SK-N-SH (cell line): Measurements from ENCODE around the gene OS9. TPM values are rescaled to one million over a fixed set of nuclear protein-coding genes. Genes with fewer than 3 reads are reported as not detected.

Experiments
- CTCF ChIA-PET: fragments of 300-600, 350-600 bp; formaldehyde crosslinking; extraction: SDS; loops from one replicate; lab custom pipeline; 2021; lab: Yijun Ruan, JAX
- POLR2A ChIA-PET: fragments of 350-600 bp; sonication (Branson Sonifier 250); formaldehyde crosslinking; extraction: SDS; loops from one replicate; lab custom pipeline; 2020; ENCODE audit warnings: antibody characterized with exemption, inconsistent platforms; lab: Yijun Ruan, JAX
- DNase-seq: peaks from one replicate; pipeline ENCODE4 v3.0.0; 2012
- H2AFZ ChIP-seq: fragments of 200-600 bp; sonication (generic); 2 replicates; pipeline ENCODE4 v1.8.1; 2016; ENCODE audit warnings: antibody characterized with exemption, mild to moderate bottlenecking, low read depth
- H3F3A ChIP-seq: fragments of 200-600 bp; sonication (generic); replicated peaks from 2 replicates; pipeline ENCODE3; 2016; ENCODE audit warnings: antibody characterized with exemption, mild to moderate bottlenecking; ENCODE audit not compliant: insufficient read depth
- H3K27ac ChIP-seq, 2 experiments: fragments of 200-500 bp in 1 of 2; fragments of 200-600 bp in 1 of 2; sonication (Bioruptor generic) in 1 of 2; sonication (generic), shearing (Covaris generic) in 1 of 2; 2 replicates each; pipeline versions ENCODE4 v1.5.1 to v1.6.1; 2014 to 2016; ENCODE audit warnings: low read depth in 2 of 2, inconsistent platforms in 1 of 2, low read length in 1 of 2, mild to moderate bottlenecking in 1 of 2, mixed read lengths in 1 of 2
- H3K27me3 ChIP-seq: fragments of 200-600 bp; sonication (generic), shearing (Covaris generic); 2 replicates; pipeline ENCODE4 v1.6.1; 2016; ENCODE audit warnings: mixed run types; ENCODE audit not compliant: insufficient read depth
- H3K36me3 ChIP-seq, 2 experiments: fragments of 200-500 bp in 1 of 2; fragments of 200-600 bp in 1 of 2; sonication (Bioruptor generic) in 1 of 2; sonication (generic) in 1 of 2; replicated peaks in 1 of 2; 2 replicates each; pipeline versions ENCODE3 to v1.5.1; 2014 to 2016; ENCODE audit warnings: low read length in 1 of 2, mild to moderate bottlenecking in 1 of 2; ENCODE audit not compliant: insufficient read depth in 2 of 2, control insufficient read depth in 1 of 2
- H3K4me1 ChIP-seq, 2 experiments: fragments of 200-500 bp in 1 of 2; fragments of 200-600 bp in 1 of 2; sonication (Bioruptor generic) in 1 of 2; sonication (generic), shearing (Covaris generic) in 1 of 2; 2 replicates each; pipeline versions ENCODE4 v1.5.1 to v1.6.1; 2014 to 2016; ENCODE audit warnings: low read depth in 1 of 2, low read length in 1 of 2, mixed run types in 1 of 2; ENCODE audit not compliant: insufficient read depth in 2 of 2, control insufficient read depth in 1 of 2
- H3K4me2 ChIP-seq: fragments of 200-600 bp; sonication (generic), shearing (Covaris generic); 2 replicates; pipeline ENCODE4 v1.6.1; 2017; ENCODE audit warnings: mixed run types
- H3K4me3 ChIP-seq, 2 experiments: fragments of 200-500 bp in 1 of 2; fragments of 200-600 bp in 1 of 2; sonication (Bioruptor generic) in 1 of 2; sonication (generic), shearing (Covaris generic) in 1 of 2; 2 replicates each; pipeline versions ENCODE4 v1.5.1 to v1.8.1; 2014 to 2016; ENCODE audit warnings: low read depth in 2 of 2, inconsistent platforms in 1 of 2, low read length in 1 of 2, mild to moderate bottlenecking in 1 of 2, mixed read lengths in 1 of 2, moderate library complexity in 1 of 2
- H3K79me2 ChIP-seq: fragments of 200-600 bp; sonication (generic); 2 replicates; pipeline ENCODE4 v1.8.1; 2017; ENCODE audit warnings: mild to moderate bottlenecking; ENCODE audit not compliant: insufficient read depth
- H3K9ac ChIP-seq: fragments of 200-600 bp; sonication (generic); 2 replicates; pipeline ENCODE4 v1.6.1; 2017; ENCODE audit warnings: mixed run types
- H3K9me2 ChIP-seq: fragments of 200-600 bp; sonication (generic); 2 replicates; pipeline ENCODE4 v1.6.1; 2017; ENCODE audit warnings: mixed run types
- H3K9me3 ChIP-seq: fragments of 200-600 bp; sonication (generic); 2 replicates; pipeline ENCODE4 v1.6.1; 2017; ENCODE audit warnings: mixed run types, mild to moderate bottlenecking, moderate library complexity
- H4K20me1 ChIP-seq: fragments of 200-600 bp; sonication (generic); 2 replicates; pipeline ENCODE4 v1.6.1; 2017; ENCODE audit warnings: mild to moderate bottlenecking, mixed run types; ENCODE audit not compliant: insufficient read depth
- CHD2 ChIP-seq: fragments of 150-350 bp; IDR thresholded peaks from 2 replicates; pipeline ENCODE4 v1.6.1; 2018; ENCODE audit warnings: low read length; ENCODE audit not compliant: partially characterized antibody
- EP300 ChIP-seq, 2 experiments: IDR thresholded peaks; 2 replicates each; pipeline versions ENCODE4 v1.4.0 to v1.6.1; 2012; ENCODE audit warnings: borderline replicate concordance in 1 of 2, low read depth in 1 of 2, low read length in 1 of 2
- EZH2phosphoT487 ChIP-seq: fragments of 200-600 bp; sonication (generic); IDR thresholded peaks from 2 replicates; pipeline ENCODE4 v1.6.1; 2017; ENCODE audit warnings: low read depth, mixed run types, mild to moderate bottlenecking, antibody characterized with exemption, moderate library complexity, borderline replicate concordance
- FOSL2 ChIP-seq: IDR thresholded peaks from 2 replicates; pipeline ENCODE4 v1.4.0; 2012; ENCODE audit warnings: low read depth, mild to moderate bottlenecking, moderate library complexity, borderline replicate concordance
- GATA2 ChIP-seq: sonication (generic); formaldehyde crosslinking; IDR thresholded peaks from 2 replicates; pipeline ENCODE4 v1.5.0; 2020; ENCODE audit warnings: mild to moderate bottlenecking, missing genetic modification reagents
- RXRA ChIP-seq: IDR thresholded peaks from 2 replicates; pipeline ENCODE4 v1.4.0; 2012; ENCODE audit warnings: low read depth, mild to moderate bottlenecking, borderline replicate concordance
- WGBS: methylation state at CpG from one replicate; pipeline ENCODE4 v1.1.6; 2017; ENCODE audit warnings: low lambda C conversion rate; 5-methylcytosine and 5-hydroxymethylcytosine counted together
- polyA plus RNA-seq, 3 experiments: library from polyadenylated mRNA; depleted of rRNA; stranded (reverse); fragments of >200 nt; gene quantifications; 2 replicates each; pipeline ENCODE4 v1.2.3, GENCODE V29; 2012
- TF ChIP-seq, protein P1 (sequence below): IDR thresholded peaks from 2 replicates; pipeline ENCODE4 v1.4.0; 2012; ENCODE audit warnings: low read depth, borderline replicate concordance
- TF ChIP-seq, protein P2 (sequence below): IDR thresholded peaks from 2 replicates; pipeline ENCODE4 v1.6.1; 2012; ENCODE audit warnings: mild to moderate bottlenecking, low read depth, low read length, moderate library complexity

Gene OS9
- polyA plus RNA-seq, 1 of the 3 experiments (the other 2 are of a cell fraction): 280 TPM

DNA sequence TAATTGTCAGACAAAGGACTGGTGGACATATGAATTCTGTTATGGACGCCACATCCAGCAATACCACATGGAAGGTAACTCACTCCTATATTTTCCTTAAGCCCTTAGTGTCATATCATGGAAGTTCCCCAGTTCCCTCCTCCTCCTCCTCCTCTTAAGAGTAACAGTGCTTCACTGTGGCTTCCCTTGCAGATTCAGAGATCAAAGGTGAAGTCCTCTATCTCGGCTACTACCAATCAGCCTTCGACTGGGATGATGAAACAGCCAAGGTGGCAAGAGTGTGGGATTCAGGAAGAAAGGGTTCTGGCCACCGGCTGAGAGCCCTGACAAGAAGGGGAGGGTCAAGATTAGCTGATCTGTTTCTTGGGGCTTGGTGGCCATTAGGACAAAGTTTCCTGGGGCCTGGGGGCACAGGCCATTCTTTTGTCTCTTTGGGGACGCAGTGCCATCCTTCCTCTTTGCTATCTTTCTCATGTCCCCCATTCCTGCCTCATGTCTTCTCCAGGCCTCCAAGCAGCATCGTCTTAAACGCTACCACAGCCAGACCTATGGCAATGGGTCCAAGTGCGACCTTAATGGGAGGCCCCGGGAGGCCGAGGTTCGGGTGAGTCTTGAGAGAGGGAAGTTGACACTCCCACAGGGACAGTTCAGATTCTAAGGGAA, 2.0 kb downstream of the OS9 start:
- TF ChIP-seq, protein P1, sequence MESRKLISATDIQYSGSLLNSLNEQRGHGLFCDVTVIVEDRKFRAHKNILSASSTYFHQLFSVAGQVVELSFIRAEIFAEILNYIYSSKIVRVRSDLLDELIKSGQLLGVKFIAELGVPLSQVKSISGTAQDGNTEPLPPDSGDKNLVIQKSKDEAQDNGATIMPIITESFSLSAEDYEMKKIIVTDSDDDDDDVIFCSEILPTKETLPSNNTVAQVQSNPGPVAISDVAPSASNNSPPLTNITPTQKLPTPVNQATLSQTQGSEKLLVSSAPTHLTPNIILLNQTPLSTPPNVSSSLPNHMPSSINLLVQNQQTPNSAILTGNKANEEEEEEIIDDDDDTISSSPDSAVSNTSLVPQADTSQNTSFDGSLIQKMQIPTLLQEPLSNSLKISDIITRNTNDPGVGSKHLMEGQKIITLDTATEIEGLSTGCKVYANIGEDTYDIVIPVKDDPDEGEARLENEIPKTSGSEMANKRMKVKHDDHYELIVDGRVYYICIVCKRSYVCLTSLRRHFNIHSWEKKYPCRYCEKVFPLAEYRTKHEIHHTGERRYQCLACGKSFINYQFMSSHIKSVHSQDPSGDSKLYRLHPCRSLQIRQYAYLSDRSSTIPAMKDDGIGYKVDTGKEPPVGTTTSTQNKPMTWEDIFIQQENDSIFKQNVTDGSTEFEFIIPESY: no peak
- TF ChIP-seq RXRA: no peak
- no peak for TF ChIP-seq EZH2phosphoT487
- TF ChIP-seq EP300 (IDR thresholded peaks at IDR 0.05; ENCODE audit: borderline replicate concordance in 1 of 2, low read depth in 1 of 2, low read length in 1 of 2): no peak
- no peak for TF ChIP-seq FOSL2
- no peak for TF ChIP-seq CHD2
- no peak overlapping the region for H2AFZ ChIP-seq
- no peak overlapping the region for H3K27ac ChIP-seq
- no peak overlapping the region for H3K9ac ChIP-seq
- CTCF ChIA-PET: no interaction called here
- DNase-seq: no peak
- peaks cover 14% of the 10 kb centered on the region; the same call in 1 of the 2 replicates for H3K79me2 ChIP-seq
- H3K4me3 ChIP-seq: no peak overlapping the region
- peaks cover 0 to 7% of the 10 kb centered on the region in 2 experiments; a peak in 2 of 4 replicates for H3K4me1 ChIP-seq
- 93% methylated on average over 11 of the region's 11 CpGs for WGBS
- peaks cover 8% of the 10 kb centered on the region for H3F3A ChIP-seq
- no peaks in the 10 kb centered on the region for H3K9me3 ChIP-seq
- peaks cover 19 to 20% of the 10 kb centered on the region in 2 experiments for H3K36me3 ChIP-seq
- no peak overlapping the region for H3K4me2 ChIP-seq
- POLR2A ChIA-PET: no interaction called here
- H4K20me1 ChIP-seq: no peaks in the 10 kb centered on the region
- no peaks in the 10 kb centered on the region for H3K27me3 ChIP-seq
- no peaks in the 10 kb centered on the region for H3K9me2 ChIP-seq

DNA sequence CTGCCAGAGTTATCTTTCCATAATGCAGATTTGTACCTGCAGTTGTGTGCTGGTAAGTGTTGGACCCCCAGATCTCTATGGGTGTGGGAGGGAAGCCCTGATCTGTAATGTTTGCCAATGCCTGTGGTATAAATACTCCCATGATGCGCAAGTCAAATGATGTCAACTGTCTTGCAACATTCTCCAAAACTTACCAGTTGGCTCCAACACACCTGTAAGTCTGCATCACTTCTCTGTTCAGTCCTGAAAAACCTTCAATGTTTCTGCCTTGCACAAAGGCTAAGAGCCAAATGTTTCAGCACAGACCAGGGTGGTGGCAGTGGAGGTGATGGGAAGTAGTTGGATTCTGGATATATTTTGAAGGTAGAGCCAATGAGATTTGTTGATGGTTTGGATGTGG, 3.1 kb downstream of the OS9 start:
- peaks cover 0 to 7% of the 10 kb centered on the region in 2 experiments; a peak in 2 of 4 replicates for H3K4me1 ChIP-seq
- ChIA-PET CTCF (no interaction called here), POLR2A (no interaction called here)
- no peak for DNase-seq
- peaks cover 20 to 23% of the 10 kb centered on the region in 2 experiments for H3K36me3 ChIP-seq
- H3K27ac ChIP-seq: no peak overlapping the region
- no peak overlapping the region for H3K4me3 ChIP-seq
- H3F3A ChIP-seq: peaks cover 8% of the 10 kb centered on the region
- peaks cover 14% of the 10 kb centered on the region; the same call in 1 of the 2 replicates for H3K79me2 ChIP-seq
- TF ChIP-seq, protein P2, sequence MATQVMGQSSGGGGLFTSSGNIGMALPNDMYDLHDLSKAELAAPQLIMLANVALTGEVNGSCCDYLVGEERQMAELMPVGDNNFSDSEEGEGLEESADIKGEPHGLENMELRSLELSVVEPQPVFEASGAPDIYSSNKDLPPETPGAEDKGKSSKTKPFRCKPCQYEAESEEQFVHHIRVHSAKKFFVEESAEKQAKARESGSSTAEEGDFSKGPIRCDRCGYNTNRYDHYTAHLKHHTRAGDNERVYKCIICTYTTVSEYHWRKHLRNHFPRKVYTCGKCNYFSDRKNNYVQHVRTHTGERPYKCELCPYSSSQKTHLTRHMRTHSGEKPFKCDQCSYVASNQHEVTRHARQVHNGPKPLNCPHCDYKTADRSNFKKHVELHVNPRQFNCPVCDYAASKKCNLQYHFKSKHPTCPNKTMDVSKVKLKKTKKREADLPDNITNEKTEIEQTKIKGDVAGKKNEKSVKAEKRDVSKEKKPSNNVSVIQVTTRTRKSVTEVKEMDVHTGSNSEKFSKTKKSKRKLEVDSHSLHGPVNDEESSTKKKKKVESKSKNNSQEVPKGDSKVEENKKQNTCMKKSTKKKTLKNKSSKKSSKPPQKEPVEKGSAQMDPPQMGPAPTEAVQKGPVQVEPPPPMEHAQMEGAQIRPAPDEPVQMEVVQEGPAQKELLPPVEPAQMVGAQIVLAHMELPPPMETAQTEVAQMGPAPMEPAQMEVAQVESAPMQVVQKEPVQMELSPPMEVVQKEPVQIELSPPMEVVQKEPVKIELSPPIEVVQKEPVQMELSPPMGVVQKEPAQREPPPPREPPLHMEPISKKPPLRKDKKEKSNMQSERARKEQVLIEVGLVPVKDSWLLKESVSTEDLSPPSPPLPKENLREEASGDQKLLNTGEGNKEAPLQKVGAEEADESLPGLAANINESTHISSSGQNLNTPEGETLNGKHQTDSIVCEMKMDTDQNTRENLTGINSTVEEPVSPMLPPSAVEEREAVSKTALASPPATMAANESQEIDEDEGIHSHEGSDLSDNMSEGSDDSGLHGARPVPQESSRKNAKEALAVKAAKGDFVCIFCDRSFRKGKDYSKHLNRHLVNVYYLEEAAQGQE: no peak
- TF ChIP-seq GATA2 (CRISPR knock-in tag): no peak
- H3K9me2 ChIP-seq: no peaks in the 10 kb centered on the region
- no peaks in the 10 kb centered on the region for H4K20me1 ChIP-seq
- no peak overlapping the region for H2AFZ ChIP-seq
- H3K4me2 ChIP-seq: no peak overlapping the region
- H3K27me3 ChIP-seq: no peaks in the 10 kb centered on the region
- WGBS: 100% methylated on average over 1 of the region's 1 CpG
- no peaks in the 10 kb centered on the region for H3K9me3 ChIP-seq
- H3K9ac ChIP-seq: no peak overlapping the region
